Keratinocyte (primary cell): Measurements from ENCODE around the gene LRRC8D. TPM values are rescaled to one million over a fixed set of nuclear protein-coding genes. Genes with fewer than 3 reads are reported as not detected.

Experiments
- DNase-seq: peaks from one replicate; pipeline ENCODE4 v3.0.0-alpha.2; 2011; ENCODE audit warnings: low read depth, missing footprints, low spot score
- FAIRE-seq: peaks from 2 replicates; lab custom pipeline; 2011; peaks lifted over from hg19 to GRCh38; lab: Jason Lieb, UNC
- H2AFZ ChIP-seq: 2 replicates; pipeline ENCODE4 v1.6.0; 2012; ENCODE audit warnings: low read length, control low read depth, inconsistent platforms; ENCODE audit not compliant: control insufficient read depth
- H3K27ac ChIP-seq: 2 replicates; pipeline ENCODE4 v1.5.1; 2011; ENCODE audit warnings: low read length; ENCODE audit not compliant: control insufficient read depth, insufficient read depth
- H3K27me3 ChIP-seq: 3 replicates; pipeline ENCODE4 v1.6.0; 2011; ENCODE audit warnings: low read length; ENCODE audit not compliant: control insufficient read depth, insufficient read depth; ENCODE audit errors: extremely low read depth
- H3K36me3 ChIP-seq, 2 experiments: 2 replicates in 1 of 2; 3 replicates in 1 of 2; pipeline ENCODE4 v1.5.1; 2011; ENCODE audit warnings: low read length in 2 of 2, mild to moderate bottlenecking in 1 of 2; ENCODE audit not compliant: control insufficient read depth in 2 of 2, insufficient read depth in 2 of 2; ENCODE audit errors: extremely low read depth in 1 of 2
- H3K4me1 ChIP-seq: 3 replicates; pipeline ENCODE4 v1.5.1; 2011; ENCODE audit warnings: low read length; ENCODE audit not compliant: control insufficient read depth, insufficient read depth; ENCODE audit errors: extremely low read depth
- H3K4me2 ChIP-seq: 3 replicates; pipeline ENCODE4 v1.6.0; 2011; ENCODE audit warnings: low read depth, low read length; ENCODE audit not compliant: control insufficient read depth, insufficient read depth; ENCODE audit errors: extremely low read depth
- H3K4me3 ChIP-seq, 3 experiments: fragments of 200-600 bp in 1 of 3; sonication (generic) in 1 of 3; 2 replicates in 2 of 3; 3 replicates in 1 of 3; pipeline ENCODE4 v1.5.1; 2011 to 2016; ENCODE audit warnings: low read length in 3 of 3, mild to moderate bottlenecking in 3 of 3, control low read depth in 2 of 3, inconsistent platforms in 1 of 3, low read depth in 1 of 3, mixed read lengths in 1 of 3, mixed run types in 1 of 3, moderate library complexity in 1 of 3; ENCODE audit not compliant: control insufficient read depth in 2 of 3, insufficient read depth in 2 of 3; ENCODE audit errors: extremely low read depth in 1 of 3
- H3K79me2 ChIP-seq: 2 replicates; pipeline ENCODE4 v1.6.0; 2012; ENCODE audit warnings: low read length; ENCODE audit not compliant: control insufficient read depth, insufficient read depth
- H3K9ac ChIP-seq: 3 replicates; pipeline ENCODE4 v1.6.0; 2011; ENCODE audit warnings: low read length; ENCODE audit not compliant: control insufficient read depth, insufficient read depth; ENCODE audit errors: extremely low read depth
- H3K9me1 ChIP-seq: 3 replicates; pipeline ENCODE4 v1.6.0; 2011; ENCODE audit warnings: low read length; ENCODE audit not compliant: control insufficient read depth, insufficient read depth; ENCODE audit errors: extremely low read depth
- H3K9me3 ChIP-seq: 2 replicates; pipeline ENCODE4 v1.5.1; 2012; ENCODE audit warnings: low read depth, low read length; ENCODE audit not compliant: control insufficient read depth
- H4K20me1 ChIP-seq: 3 replicates; pipeline ENCODE4 v1.6.0; 2011; ENCODE audit warnings: low read length; ENCODE audit not compliant: control insufficient read depth, insufficient read depth; ENCODE audit errors: extremely low read depth
- EZH2 ChIP-seq: IDR thresholded peaks from one replicate; pipeline ENCODE4 v1.6.1; 2012; ENCODE audit warnings: inconsistent platforms, mild to moderate bottlenecking, low read length, moderate library complexity
- dilution Hi-C: fragments of 300-500 bp; cut with MboI; formaldehyde crosslinking; loops from one replicate; pipeline ENCODE4 v1.7.0; 2020; ENCODE audit warnings: low sequenced_read_pairs; ENCODE audit not compliant: extremely low pct_ligation_motif_present
- polyA plus RNA-seq, 5 experiments: library from polyadenylated mRNA; depleted of rRNA in 3 of 5; stranded (reverse) in 3 of 5; stranded (forward) in 1 of 5; unstranded in 1 of 5; fragments of >200 nt; gene quantifications; 1 replicate in 1 of 5; 2 replicates in 3 of 5; 3 replicates in 1 of 5; pipeline versions ENCODE4 v1.2.1 to v1.2.3, GENCODE V29; 2011 to 2012; ENCODE audit warnings: missing spikeins in 2 of 5, low read depth in 1 of 5, low replicate concordance in 1 of 5
- TF ChIP-seq, protein P1 (sequence below), 3 experiments: IDR thresholded peaks in 1 of 3; conservative IDR thresholded peaks in 1 of 3; optimal IDR thresholded peaks in 1 of 3; 2 replicates in 2 of 3; 3 replicates in 1 of 3; pipeline versions ENCODE3 to v1.5.1; 2011; ENCODE audit warnings: low read length in 3 of 3, mild to moderate bottlenecking in 3 of 3, moderate library complexity in 2 of 3, control low read depth in 1 of 3, inconsistent platforms in 1 of 3; ENCODE audit not compliant: insufficient read depth in 2 of 3; ENCODE audit errors: extremely low read depth in 1 of 3

Gene LRRC8D
- polyA plus RNA-seq, 1 donor (not counting 4 experiments of a cell fraction or from before 2014, with no cell fraction given) = 54.7 TPM

DNA sequence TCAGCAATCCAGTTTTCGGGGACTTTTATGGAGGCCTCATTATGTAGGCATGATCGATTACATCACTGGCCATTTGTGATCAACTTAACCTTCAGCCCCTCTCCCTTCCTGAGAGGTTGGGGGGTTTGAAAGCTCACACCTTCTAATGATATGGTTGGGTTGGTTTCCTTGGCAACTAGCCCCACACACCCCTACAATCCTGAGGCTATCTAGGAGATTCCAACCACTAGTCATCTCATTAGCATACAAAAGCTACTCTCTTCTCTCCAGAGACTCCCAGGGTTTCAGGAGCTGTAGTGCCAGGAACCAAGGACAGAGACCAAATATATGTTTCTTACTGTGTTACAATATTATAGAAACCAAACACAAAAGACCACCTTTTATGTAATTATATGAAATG is 138.9 kb downstream of the LRRC8D start:
- dilution Hi-C loops = no loop called here
- Histone ChIP-seq H3K27me3 (no peaks in the 10 kb centered on the region), H4K20me1 (no peaks in the 10 kb centered on the region), H3K79me2 (no peaks in the 10 kb centered on the region), H3K36me3 (no peaks in the 10 kb centered on the region), H3K9me3 (no peaks in the 10 kb centered on the region), H3K4me1 (peaks cover 6% of the 10 kb centered on the region), H3K9me1 (no peaks in the 10 kb centered on the region), H3K4me2 (no peak overlapping the region), H2AFZ (no peak overlapping the region), H3K9ac (no peak overlapping the region), H3K4me3 (no peak overlapping the region), H3K27ac (no peak overlapping the region)
- TF ChIP-seq, protein P1, sequence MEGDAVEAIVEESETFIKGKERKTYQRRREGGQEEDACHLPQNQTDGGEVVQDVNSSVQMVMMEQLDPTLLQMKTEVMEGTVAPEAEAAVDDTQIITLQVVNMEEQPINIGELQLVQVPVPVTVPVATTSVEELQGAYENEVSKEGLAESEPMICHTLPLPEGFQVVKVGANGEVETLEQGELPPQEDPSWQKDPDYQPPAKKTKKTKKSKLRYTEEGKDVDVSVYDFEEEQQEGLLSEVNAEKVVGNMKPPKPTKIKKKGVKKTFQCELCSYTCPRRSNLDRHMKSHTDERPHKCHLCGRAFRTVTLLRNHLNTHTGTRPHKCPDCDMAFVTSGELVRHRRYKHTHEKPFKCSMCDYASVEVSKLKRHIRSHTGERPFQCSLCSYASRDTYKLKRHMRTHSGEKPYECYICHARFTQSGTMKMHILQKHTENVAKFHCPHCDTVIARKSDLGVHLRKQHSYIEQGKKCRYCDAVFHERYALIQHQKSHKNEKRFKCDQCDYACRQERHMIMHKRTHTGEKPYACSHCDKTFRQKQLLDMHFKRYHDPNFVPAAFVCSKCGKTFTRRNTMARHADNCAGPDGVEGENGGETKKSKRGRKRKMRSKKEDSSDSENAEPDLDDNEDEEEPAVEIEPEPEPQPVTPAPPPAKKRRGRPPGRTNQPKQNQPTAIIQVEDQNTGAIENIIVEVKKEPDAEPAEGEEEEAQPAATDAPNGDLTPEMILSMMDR (optimal IDR thresholded peaks at IDR 0.05 in 1 of 3, IDR thresholded peaks at IDR 0.05 in 1 of 3, conservative IDR thresholded peaks at IDR 0.05 in 1 of 3; ENCODE audit: extremely low read depth in 1 of 3, insufficient read depth in 2 of 3, low read length in 3 of 3) = no peak
- no peak for TF ChIP-seq EZH2
- DNase-seq = no peak
- no peak for FAIRE-seq

DNA sequence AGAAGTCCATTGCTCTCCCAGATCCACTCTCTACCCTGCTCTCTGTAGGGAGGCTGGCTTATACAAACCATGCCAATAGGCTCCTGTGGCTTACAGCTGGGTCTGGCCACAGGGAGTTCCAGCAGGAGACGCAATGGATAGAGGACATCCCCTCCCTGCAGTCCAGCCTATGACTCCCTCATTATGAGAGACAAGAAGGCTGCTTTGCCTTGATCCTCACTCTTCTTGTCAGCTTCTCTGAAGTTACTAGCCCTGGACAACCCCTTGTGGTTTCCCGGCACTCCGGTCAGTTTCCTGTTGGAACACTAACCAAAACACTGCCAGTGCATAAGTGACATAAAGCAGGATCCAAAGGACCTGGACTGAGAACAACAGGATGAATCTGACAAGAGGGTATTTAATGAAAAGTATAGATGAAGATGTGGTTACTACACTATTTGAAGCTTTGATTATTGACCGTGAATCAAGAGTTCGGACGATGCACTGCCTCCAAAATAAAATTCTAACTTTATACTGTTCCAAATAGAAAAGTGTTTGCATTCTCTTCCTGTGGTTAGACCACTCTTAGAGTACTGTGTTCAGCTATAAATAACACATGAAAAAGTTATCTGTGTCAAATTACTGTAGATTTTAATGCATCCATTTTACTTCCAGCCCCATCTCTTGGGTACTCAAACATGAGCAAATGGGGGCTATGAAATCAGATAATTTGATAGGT is 141.4 kb downstream of the LRRC8D start:
- Histone ChIP-seq H3K4me1 (peaks cover 3% of the 10 kb centered on the region), H3K9me3 (no peaks in the 10 kb centered on the region), H2AFZ (no peak overlapping the region), H3K9me1 (no peaks in the 10 kb centered on the region), H3K4me3 (no peak overlapping the region), H3K27me3 (no peaks in the 10 kb centered on the region), H3K36me3 (no peaks in the 10 kb centered on the region), H3K9ac (no peak overlapping the region), H4K20me1 (no peaks in the 10 kb centered on the region), H3K27ac (no peak overlapping the region), H3K79me2 (no peaks in the 10 kb centered on the region), H3K4me2 (no peak overlapping the region)
- TF ChIP-seq, protein P1 (optimal IDR thresholded peaks at IDR 0.05 in 1 of 3, IDR thresholded peaks at IDR 0.05 in 1 of 3, conservative IDR thresholded peaks at IDR 0.05 in 1 of 3; ENCODE audit: extremely low read depth in 1 of 3, insufficient read depth in 2 of 3, low read length in 3 of 3) = no peak
- no peak for TF ChIP-seq EZH2
- dilution Hi-C loops = no loop called here
- DNase-seq (no peak), FAIRE-seq (no peak)
